ENCODE results near the gene EHBP1L1. TPM values are rescaled to one million over a fixed set of nuclear protein-coding genes. Genes with fewer than 3 reads are reported as not detected.
A peak's percentile ranks its signal among the peaks of the same experiment; 100 is the strongest.

The EHBP1L1 gene
- total and polyA plus RNA-seq, 5 donors from 2014 or later, result 7.8 to 143 (median 9.4) TPM

GRCh38 chr11:65615229-65615949, 39.5 kb downstream of the EHBP1L1 start, which contains the start of gene PCNX3:
Gene PCNX3, plus strand, starts transcription at chr11:65615776. Its CDS starts 536 bp downstream, at chr11:65616312.
- H3K9me3 Mint-ChIP-seq, result no peaks in the 10 kb centered on the region
- DNase-seq (peak; percentile 100), ATAC-seq (ENCODE audit: low read depth in 2 of 2) (peak; percentile 91)
- peaks cover 9% of the 10 kb centered on the region for H3K36me3 Mint-ChIP-seq
- H3K27ac ChIP-seq (ENCODE audit: insufficient read depth, low read length, poor library complexity, severe bottlenecking), result peak within 1 kb of the TSS; percentile 96
- peaks cover 28% of the 10 kb centered on the region for H3K36me3 ChIP-seq (ENCODE audit: control insufficient read depth, insufficient read depth, low read length)
- H3K9me3 ChIP-seq (ENCODE audit: control insufficient read depth in 2 of 2, low read length in 2 of 2), result no peaks in the 10 kb centered on the region
- peak within 1 kb of the TSS; percentile 96 to 99 (median 98) for H3K27ac Mint-ChIP-seq
- H3K4me3 ChIP-seq (ENCODE audit: low read depth, low read length), result peak within 1 kb of the TSS; percentile 98
- H3K4me1 ChIP-seq (ENCODE audit: control insufficient read depth, insufficient read depth, low read length, poor library complexity, severe bottlenecking), result peaks cover 58% of the 10 kb centered on the region
- H3K27me3 ChIP-seq (ENCODE audit: control insufficient read depth, insufficient read depth, low read length), result no peaks in the 10 kb centered on the region
- peaks cover 4% of the 10 kb centered on the region for H3K27me3 Mint-ChIP-seq
- H3K4me1 Mint-ChIP-seq, result peaks cover 0 to 62% (median 21%) of the 10 kb centered on the region in 4 donors
- peak within 1 kb of the TSS; percentile 88 to 98 (median 98) for H3K4me3 Mint-ChIP-seq

DNA sequence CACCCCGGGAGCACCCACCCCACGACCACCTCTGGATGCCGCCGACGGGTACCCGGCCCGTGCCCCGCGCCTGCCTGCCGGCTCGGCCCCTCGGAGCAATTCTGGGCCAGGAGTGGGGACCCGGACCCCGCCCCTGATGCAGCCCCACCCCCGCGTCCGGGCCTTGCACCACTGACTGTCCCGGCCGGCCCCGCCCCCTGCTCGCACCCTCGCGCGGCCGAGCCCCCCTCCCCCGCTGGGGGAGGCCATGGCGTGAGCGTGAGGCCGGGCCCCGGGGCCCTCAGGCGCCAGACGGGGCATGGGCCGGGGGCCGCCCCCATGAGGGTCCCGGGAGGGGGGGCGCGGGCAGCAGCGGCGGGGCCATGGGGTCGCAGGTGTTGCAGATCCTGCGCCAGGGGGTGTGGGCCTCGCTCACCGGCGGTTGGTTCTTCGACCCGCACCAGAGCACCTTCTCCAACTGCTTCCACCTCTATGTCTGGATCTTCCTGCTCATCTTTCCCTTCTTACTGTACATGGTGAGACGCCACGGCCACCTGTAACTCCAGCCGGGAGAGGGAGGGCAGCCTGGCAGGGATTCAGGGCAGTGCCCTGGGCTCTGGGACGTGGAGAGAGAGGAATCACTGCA, 40.2 kb downstream of the EHBP1L1 start:
- H3K27ac ChIP-seq (ENCODE audit: insufficient read depth, low read length, poor library complexity, severe bottlenecking), result peak overlapping the region; percentile 96
- peak overlapping the region; percentile 96 to 99 (median 98) for H3K27ac Mint-ChIP-seq
- no peaks in the 10 kb centered on the region for H3K27me3 ChIP-seq (ENCODE audit: control insufficient read depth, insufficient read depth, low read length)
- no peak for ATAC-seq (ENCODE audit: low read depth in 2 of 2)
- peak in 1 of 3 donors; percentile 43 for DNase-seq
- peaks cover 4% of the 10 kb centered on the region for H3K27me3 Mint-ChIP-seq
- peak overlapping the region; percentile 82 for H3K4me3 ChIP-seq (ENCODE audit: low read depth, low read length)
- H3K9me3 ChIP-seq (ENCODE audit: control insufficient read depth in 2 of 2, low read length in 2 of 2), result no peaks in the 10 kb centered on the region
- H3K4me1 ChIP-seq (ENCODE audit: control insufficient read depth, insufficient read depth, low read length, poor library complexity, severe bottlenecking), result peaks cover 51% of the 10 kb centered on the region
- H3K36me3 Mint-ChIP-seq, result peaks cover 9% of the 10 kb centered on the region
- peaks cover 28% of the 10 kb centered on the region for H3K36me3 ChIP-seq (ENCODE audit: control insufficient read depth, insufficient read depth, low read length)
- H3K4me1 Mint-ChIP-seq, result peaks cover 0 to 57% (median 20%) of the 10 kb centered on the region in 4 donors
- H3K4me3 Mint-ChIP-seq, result peak overlapping the region; percentile 88 to 98 (median 98)
- no peaks in the 10 kb centered on the region for H3K9me3 Mint-ChIP-seq

DNA sequence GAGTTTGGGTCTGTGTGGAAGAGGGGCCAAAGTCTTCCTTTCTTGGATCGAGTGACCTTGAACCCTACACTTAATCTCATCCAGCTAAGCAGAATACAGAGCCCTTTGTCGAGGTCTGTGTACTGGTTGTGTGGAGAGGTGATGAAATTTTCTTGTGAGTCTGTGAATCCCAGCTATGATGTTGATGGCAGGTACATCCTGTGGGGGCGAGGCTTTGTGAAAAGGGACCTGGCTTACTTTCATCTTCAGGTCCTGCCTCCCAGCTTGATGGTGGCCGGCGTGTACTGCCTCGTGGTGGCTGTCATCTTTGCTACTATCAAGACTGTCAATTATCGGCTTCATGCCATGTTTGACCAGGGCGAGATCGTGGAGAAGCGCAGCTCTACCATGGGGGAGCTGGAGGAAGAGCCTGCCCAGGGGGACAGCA, 40.7 kb downstream of the EHBP1L1 start:
- ATAC-seq (ENCODE audit: low read depth in 2 of 2), result no peak
- peaks cover 33% of the 10 kb centered on the region for H3K36me3 ChIP-seq (ENCODE audit: control insufficient read depth, insufficient read depth, low read length)
- H3K27me3 ChIP-seq (ENCODE audit: control insufficient read depth, insufficient read depth, low read length), result no peaks in the 10 kb centered on the region
- H3K4me3 Mint-ChIP-seq, result peak overlapping the region; percentile 83 to 97 (median 94)
- peaks cover 46% of the 10 kb centered on the region for H3K4me1 ChIP-seq (ENCODE audit: control insufficient read depth, insufficient read depth, low read length, poor library complexity, severe bottlenecking)
- H3K9me3 ChIP-seq (ENCODE audit: control insufficient read depth in 2 of 2, low read length in 2 of 2), result no peaks in the 10 kb centered on the region
- peaks cover 4% of the 10 kb centered on the region for H3K27me3 Mint-ChIP-seq
- peak overlapping the region; percentile 95 to 99 (median 96) for H3K27ac Mint-ChIP-seq
- peaks cover 9% of the 10 kb centered on the region for H3K36me3 Mint-ChIP-seq
- peak overlapping the region; percentile 82 for H3K4me3 ChIP-seq (ENCODE audit: low read depth, low read length)
- DNase-seq, result peak in 1 of 3 donors; percentile 62
- no peaks in the 10 kb centered on the region for H3K9me3 Mint-ChIP-seq
- peaks cover 0 to 53% (median 22%) of the 10 kb centered on the region in 4 donors for H3K4me1 Mint-ChIP-seq
- H3K27ac ChIP-seq (ENCODE audit: insufficient read depth, low read length, poor library complexity, severe bottlenecking), result peak overlapping the region; percentile 96

DNA sequence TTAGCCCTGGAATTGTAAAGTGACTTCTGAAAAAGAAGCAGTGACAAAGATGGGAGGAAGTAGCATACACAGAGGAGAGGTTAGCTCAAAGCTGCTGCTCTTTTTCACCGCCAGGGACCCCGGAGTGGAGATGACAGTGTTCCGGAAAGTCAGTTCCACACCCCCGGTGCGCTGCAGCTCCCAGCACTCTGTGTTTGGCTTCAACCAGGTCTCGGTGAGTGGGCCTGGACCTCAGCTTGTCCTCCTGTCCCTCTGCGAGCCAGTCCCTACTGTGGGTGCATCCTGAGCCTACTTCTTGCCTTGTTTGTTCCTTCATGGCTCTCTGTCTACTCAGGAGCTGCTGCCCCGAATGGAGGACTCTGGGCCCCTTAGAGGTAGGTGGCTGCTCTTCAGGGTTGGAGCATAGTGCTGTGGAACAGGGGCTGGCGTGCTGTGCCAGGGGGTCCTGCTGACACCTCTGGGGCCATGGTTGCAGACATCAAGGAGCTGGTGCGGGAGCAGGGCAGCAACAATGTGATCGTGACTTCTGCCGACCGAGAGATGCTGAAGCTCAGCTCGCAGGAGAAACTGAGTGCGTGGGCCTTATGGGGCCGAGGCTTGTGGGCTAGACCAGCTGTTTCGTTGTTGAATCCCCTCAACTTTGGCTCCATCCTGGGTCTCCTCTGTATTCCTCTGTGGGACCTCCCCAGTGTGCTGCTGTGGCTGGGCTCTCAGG, 41.4 kb downstream of the EHBP1L1 start:
- Histone ChIP-seq H3K9me3 (ENCODE audit: control insufficient read depth in 2 of 2, low read length in 2 of 2) (no peaks in the 10 kb centered on the region), H3K27ac (ENCODE audit: insufficient read depth, low read length, poor library complexity, severe bottlenecking) (no peak overlapping the region), H3K4me3 (ENCODE audit: low read depth, low read length) (peak overlapping the region; percentile 82), H3K4me1 (ENCODE audit: control insufficient read depth, insufficient read depth, low read length, poor library complexity, severe bottlenecking) (peaks cover 39% of the 10 kb centered on the region), H3K36me3 (ENCODE audit: control insufficient read depth, insufficient read depth, low read length) (peaks cover 40% of the 10 kb centered on the region), H3K27me3 (ENCODE audit: control insufficient read depth, insufficient read depth, low read length) (no peaks in the 10 kb centered on the region)
- peaks cover 9% of the 10 kb centered on the region for H3K36me3 Mint-ChIP-seq
- no peaks in the 10 kb centered on the region for H3K9me3 Mint-ChIP-seq
- no peak for DNase-seq
- H3K4me1 Mint-ChIP-seq, result peaks cover 0 to 47% (median 17%) of the 10 kb centered on the region in 4 donors
- ATAC-seq (ENCODE audit: low read depth in 2 of 2), result no peak
- H3K27me3 Mint-ChIP-seq, result peaks cover 4% of the 10 kb centered on the region
- peak overlapping the region in 2 of 3 donors; percentile 95 to 96 for H3K27ac Mint-ChIP-seq
- H3K4me3 Mint-ChIP-seq, result peak overlapping the region; percentile 83 to 97 (median 94)

- H3K9me3 Mint-ChIP-seq, result no peaks in the 10 kb centered on the region
- H3K36me3 ChIP-seq (ENCODE audit: control insufficient read depth, insufficient read depth, low read length), result peaks cover 45% of the 10 kb centered on the region
- H3K4me3 Mint-ChIP-seq, result peak overlapping the region in 3 of 4 donors; percentile 27 to 96 (median 93)
- H3K27ac Mint-ChIP-seq, result no peak overlapping the region
- H3K4me1 Mint-ChIP-seq, result peaks cover 0 to 42% (median 16%) of the 10 kb centered on the region in 4 donors
- DNase-seq (no peak), ATAC-seq (ENCODE audit: low read depth in 2 of 2) (no peak)
- peaks cover 30% of the 10 kb centered on the region for H3K4me1 ChIP-seq (ENCODE audit: control insufficient read depth, insufficient read depth, low read length, poor library complexity, severe bottlenecking)
- peaks cover 4% of the 10 kb centered on the region for H3K27me3 Mint-ChIP-seq
- H3K4me3 ChIP-seq (ENCODE audit: low read depth, low read length), result no peak overlapping the region
- peaks cover 9% of the 10 kb centered on the region for H3K36me3 Mint-ChIP-seq
- no peaks in the 10 kb centered on the region for H3K9me3 ChIP-seq (ENCODE audit: control insufficient read depth in 2 of 2, low read length in 2 of 2)
- H3K27me3 ChIP-seq (ENCODE audit: control insufficient read depth, insufficient read depth, low read length), result no peaks in the 10 kb centered on the region
- H3K27ac ChIP-seq (ENCODE audit: insufficient read depth, low read length, poor library complexity, severe bottlenecking), result no peak overlapping the region
Observed at GRCh38 chr11:65617990-65618751, 42.3 kb downstream of the EHBP1L1 start.

GRCh38 chr11:65618763-65619162, 42.9 kb downstream of the EHBP1L1 start:
- H3K27ac Mint-ChIP-seq, result peak overlapping the region in 1 of 3 donors; percentile 6
- peaks cover 24% of the 10 kb centered on the region for H3K4me1 ChIP-seq (ENCODE audit: control insufficient read depth, insufficient read depth, low read length, poor library complexity, severe bottlenecking)

More at GRCh38 chr11:65618763-65619162, 42.9 kb downstream of the EHBP1L1 start:
- peak overlapping the region in 3 of 4 donors; percentile 27 to 41 (median 27) for H3K4me3 Mint-ChIP-seq
- no peak for ATAC-seq (ENCODE audit: low read depth in 2 of 2)
- no peak overlapping the region for H3K27ac ChIP-seq (ENCODE audit: insufficient read depth, low read length, poor library complexity, severe bottlenecking)
- no peaks in the 10 kb centered on the region for H3K27me3 ChIP-seq (ENCODE audit: control insufficient read depth, insufficient read depth, low read length)
- peaks cover 9% of the 10 kb centered on the region for H3K36me3 Mint-ChIP-seq
- H3K4me3 ChIP-seq (ENCODE audit: low read depth, low read length), result no peak overlapping the region
- H3K9me3 ChIP-seq (ENCODE audit: control insufficient read depth in 2 of 2, low read length in 2 of 2), result no peaks in the 10 kb centered on the region
- H3K27me3 Mint-ChIP-seq, result peaks cover 4% of the 10 kb centered on the region
- H3K36me3 ChIP-seq (ENCODE audit: control insufficient read depth, insufficient read depth, low read length), result peaks cover 49% of the 10 kb centered on the region
- no peak for DNase-seq
- H3K4me1 Mint-ChIP-seq, result peaks cover 0 to 40% (median 16%) of the 10 kb centered on the region in 4 donors
- no peaks in the 10 kb centered on the region for H3K9me3 Mint-ChIP-seq

Data from CD4-positive, CD25-positive, alpha-beta regulatory T cell (primary cell).